COLO668 (cell line): ENCODE data around the gene RBMS1.

ENCODE experiments used
- DNase-seq: peaks from one replicate; lab custom pipeline; 2025; ENCODE audit not compliant: unreplicated experiment; lab: John Stamatoyannopoulos, UW

Gene RBMS1

DNA sequence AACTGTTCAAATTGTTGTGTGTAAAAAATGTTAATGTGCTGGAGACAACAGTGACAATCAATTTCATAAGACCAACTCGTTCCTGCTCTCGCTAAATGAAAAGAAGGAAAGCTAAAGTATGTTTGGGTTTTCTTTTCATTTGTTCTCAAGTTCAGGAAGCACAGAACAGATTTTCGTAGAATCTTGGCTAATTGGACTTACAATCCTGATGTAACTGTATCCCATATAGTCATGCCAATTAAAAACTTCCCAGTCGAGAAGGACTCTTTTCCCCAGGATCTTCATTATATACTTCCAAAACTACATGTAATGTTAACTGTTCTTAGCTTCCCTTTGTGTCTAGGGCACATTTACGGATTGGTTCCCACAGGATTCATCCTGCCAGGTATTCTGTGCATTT, 158.2 kb downstream of the RBMS1 start:
- DNase-seq = no peak

GRCh38 chr2:160334028-160334741, 159.4 kb downstream of the RBMS1 start:
- no peak for DNase-seq

DNA sequence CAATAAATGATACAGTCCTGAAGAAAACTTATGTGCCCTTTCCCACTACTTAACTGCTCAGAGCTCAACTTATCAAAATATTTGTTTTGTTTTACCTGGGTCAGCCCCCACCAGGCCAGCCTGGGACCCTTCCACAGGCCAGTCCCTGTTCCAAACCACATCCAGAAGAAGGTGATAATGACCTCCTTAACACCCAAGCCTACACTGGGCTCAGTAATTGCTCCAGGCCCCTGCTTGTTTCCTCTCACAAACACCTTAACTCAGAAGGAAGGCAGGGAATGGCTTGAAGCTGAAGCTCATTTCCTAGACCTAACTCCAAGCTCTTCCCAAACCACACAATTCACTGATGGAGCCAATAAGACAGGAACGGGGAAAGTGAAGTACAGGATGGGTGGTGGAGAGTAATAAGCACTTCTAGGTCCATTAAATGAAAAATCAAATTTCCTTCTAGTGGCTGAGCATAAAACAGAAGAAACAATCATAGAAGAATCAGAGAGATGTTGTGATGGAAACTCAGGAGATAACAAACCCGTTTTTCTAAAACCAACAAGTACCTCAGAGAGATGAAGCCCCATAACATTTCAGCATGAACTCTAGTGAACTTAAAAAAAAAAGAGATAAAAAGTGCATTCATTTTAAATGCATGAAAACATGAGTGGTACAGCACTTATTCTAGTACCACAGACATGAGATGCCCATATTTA, 160.1 kb downstream of the RBMS1 start:
- no peak for DNase-seq

- no peak for DNase-seq
Observed at GRCh38 chr2:160332318-160332717, 161.3 kb downstream of the RBMS1 start.

- no peak for DNase-seq
Observed at GRCh38 chr2:160331258-160332025, 162.2 kb downstream of the RBMS1 start.

- DNase-seq = no peak
Observed at GRCh38 chr2:160328811-160329527, 164.6 kb downstream of the RBMS1 start.

DNA sequence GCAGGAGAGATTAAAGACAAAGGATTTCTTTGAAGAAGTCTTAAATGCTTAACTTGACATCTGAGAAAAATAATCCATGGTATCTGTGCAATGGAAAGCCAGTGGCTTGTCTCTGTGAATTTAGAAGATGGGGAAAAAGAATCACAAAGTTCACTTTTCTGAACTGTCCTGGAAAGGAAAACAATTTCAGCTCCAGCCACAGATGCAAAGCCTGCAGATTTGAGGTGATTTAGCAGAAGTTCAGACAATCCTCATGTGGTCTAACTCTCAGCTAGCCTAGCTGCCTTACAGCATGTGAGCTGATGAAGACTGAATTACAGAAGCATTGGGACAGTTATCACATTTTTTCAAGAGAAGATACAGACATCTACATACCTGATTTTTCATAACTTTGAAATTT, 166.8 kb downstream of the RBMS1 start:
- no peak for DNase-seq

GRCh38 chr2:160325418-160325817, 168.2 kb downstream of the RBMS1 start:
- DNase-seq = no peak

DNA sequence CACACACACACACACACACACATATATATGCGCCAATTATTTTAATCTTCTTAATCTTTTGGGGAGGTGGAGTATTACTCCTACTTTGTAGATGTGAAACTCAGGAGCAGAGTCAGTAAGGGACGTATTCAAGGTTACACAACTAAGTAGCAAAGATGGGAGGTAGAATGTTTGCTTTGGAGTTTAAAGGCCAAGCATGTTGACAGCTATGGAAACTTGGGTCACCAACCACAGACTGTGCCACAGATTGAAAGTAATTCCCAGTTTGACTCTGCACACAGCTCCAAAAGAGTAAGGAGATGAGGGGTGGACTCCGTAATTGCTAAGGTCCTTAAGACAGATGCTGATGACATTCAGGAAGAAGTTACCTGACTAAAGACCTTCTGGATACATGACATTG, 168.7 kb downstream of the RBMS1 start:
- DNase-seq = no peak

DNA sequence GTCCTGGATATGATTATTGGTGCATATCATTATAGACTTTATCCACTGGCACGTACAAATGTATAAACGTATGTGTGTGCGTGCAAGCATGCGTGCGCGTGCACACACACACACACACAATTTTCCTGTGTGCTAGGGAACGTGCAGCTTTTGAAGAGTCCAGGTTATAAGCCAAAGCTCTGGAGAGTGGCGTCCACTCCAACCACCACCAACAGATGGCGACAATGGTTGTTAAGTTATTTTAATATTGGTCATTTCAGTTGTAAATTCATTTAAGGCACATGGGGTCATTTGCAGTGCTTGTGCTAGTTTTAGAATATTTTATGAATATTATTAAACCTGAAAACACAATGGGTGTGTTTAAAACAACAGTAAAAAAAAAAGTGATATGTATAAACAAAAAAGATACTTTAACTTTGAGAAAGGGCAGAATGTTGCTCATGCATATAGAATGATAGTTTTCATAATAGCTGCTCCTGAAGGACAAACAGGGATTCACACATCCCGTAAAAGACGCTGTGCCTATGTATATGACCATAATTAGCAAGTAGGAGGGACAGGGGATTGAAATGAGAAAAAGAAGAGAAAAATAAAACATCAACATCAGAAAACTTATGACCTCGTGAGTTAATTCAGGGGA, 169.3 kb downstream of the RBMS1 start:
- DNase-seq = peak; percentile 41

DNA sequence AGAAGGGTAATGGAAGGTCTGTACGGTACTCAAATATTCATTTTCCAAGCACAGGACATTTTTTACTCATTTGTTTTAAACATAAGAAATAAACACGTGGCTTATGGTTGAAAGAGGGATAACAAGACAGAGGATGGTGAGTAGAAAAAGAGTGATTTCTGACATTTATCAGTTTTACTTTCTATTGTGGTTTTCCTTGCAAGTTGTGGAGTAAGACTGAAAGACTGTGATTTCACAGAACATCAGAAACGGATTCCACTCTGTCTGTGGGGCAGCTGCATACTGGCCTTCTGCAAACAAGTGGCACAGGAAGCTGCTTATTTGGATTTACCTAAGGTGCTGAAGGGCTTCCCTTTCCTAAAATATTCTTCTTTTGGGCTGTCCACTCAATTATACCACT, 171.3 kb downstream of the RBMS1 start:
- DNase-seq = no peak

GRCh38 chr2:160321006-160321405, 172.6 kb downstream of the RBMS1 start:
- no peak for DNase-seq

DNA sequence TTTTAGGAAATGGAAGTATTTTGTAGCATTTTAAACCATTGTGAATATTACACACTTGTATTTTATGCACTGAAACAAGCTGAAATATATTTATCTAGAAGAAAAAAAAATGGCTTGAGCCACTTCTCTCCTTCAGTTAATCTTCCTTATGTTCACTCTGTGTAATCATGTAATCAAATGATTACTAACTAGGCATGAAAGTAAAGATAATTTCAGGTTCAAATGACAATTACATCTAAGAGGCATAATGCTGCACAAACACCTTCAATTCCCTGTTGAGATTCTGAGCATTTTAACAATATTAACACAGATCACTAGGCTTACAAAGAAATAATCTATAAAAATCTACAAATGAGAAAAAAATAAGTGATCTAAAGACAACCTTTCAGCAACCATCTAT, 173.9 kb downstream of the RBMS1 start:
- no peak for DNase-seq

- DNase-seq = no peak
Observed at GRCh38 chr2:160318218-160318617, 175.4 kb downstream of the RBMS1 start.

- DNase-seq = no peak
Observed at GRCh38 chr2:160317181-160318099, 176.2 kb downstream of the RBMS1 start.

DNA sequence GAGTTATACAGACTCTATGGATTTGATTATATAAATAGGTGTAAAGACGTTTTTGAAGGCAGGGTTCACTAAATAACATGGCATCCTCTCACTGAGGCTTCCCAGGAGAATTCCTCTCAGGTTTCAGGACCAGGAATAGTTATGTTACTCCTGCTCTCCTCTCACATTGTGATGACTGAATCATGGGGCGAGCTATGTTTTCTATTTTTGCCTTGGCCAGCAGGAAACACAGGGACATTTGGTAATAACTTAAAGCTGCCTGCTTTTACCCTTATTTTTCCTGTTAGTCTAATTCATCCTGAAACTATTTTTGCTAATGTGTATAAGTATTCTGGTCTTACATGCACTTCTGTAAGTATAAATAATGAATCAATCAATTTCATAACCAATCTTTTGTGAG, 178.3 kb downstream of the RBMS1 start:
- no peak for DNase-seq

GRCh38 chr2:160310118-160310828, 183.3 kb downstream of the RBMS1 start:
- DNase-seq = no peak

GRCh38 chr2:160309585-160309984, 184.0 kb downstream of the RBMS1 start:
- DNase-seq = no peak

GRCh38 chr2:160308915-160309314, 184.7 kb downstream of the RBMS1 start:
- no peak for DNase-seq
